IMR-90 (cell line): ENCODE results near the gene KAZN. TPM values are rescaled to one million over a fixed set of nuclear protein-coding genes. Genes with fewer than 3 reads are reported as not detected.
A peak's percentile ranks its signal among the peaks of the same experiment; 100 is the strongest.

Source experiments
- ATAC-seq: fragments of 200-7000 bp; cut with Tn5 transposase; 2 replicates; pipeline ENCODE4 v1.9.1; 2020; ENCODE audit warnings: low read depth, mild to moderate bottlenecking, moderate library complexity
- BruUV-seq: library from RNA; stranded (reverse); fragments of 400-500 nt; replicated peaks from 2 replicates; lab custom pipeline; 2021; lab: Mats Ljungman, UMichigan
- CTCF ChIA-PET: fragments of 300-600 bp; formaldehyde crosslinking; extraction: SDS; loops from one replicate; lab custom pipeline; 2021; ENCODE audit warnings: antibody characterized with exemption; lab: Yijun Ruan, JAX
- POLR2A ChIA-PET: fragments of 300-600 bp; sonication (Branson Sonifier 250); formaldehyde crosslinking; loops from one replicate; lab custom pipeline; 2022; ENCODE audit warnings: antibody characterized with exemption; ENCODE audit not compliant: unreplicated experiment; lab: Charles Lee
- DNase-seq: peaks from one replicate; pipeline ENCODE4 v3.0.0; 2013
- H2AFZ ChIP-seq: replicated peaks from 2 replicates; pipeline ENCODE3; 2013; ENCODE audit warnings: low read length, mild to moderate bottlenecking; ENCODE audit not compliant: poor library complexity
- H2AK5ac ChIP-seq: 2 replicates; pipeline ENCODE4 v1.6.1; 2013; ENCODE audit warnings: low read depth, low read length, inconsistent platforms
- H2AK9ac ChIP-seq: replicated peaks from 2 replicates; pipeline ENCODE3; 2013; ENCODE audit warnings: mild to moderate bottlenecking, low read depth, low read length, moderate library complexity; ENCODE audit not compliant: poor library complexity
- H2BK120ac ChIP-seq: 2 replicates; pipeline ENCODE4 v1.6.1; 2013; ENCODE audit warnings: low read depth, low read length, inconsistent platforms
- H2BK15ac ChIP-seq: 3 replicates; pipeline ENCODE4 v1.6.1; 2013; ENCODE audit warnings: low read depth, low read length, inconsistent platforms
- H2BK20ac ChIP-seq: 2 replicates; pipeline ENCODE4 v1.6.1; 2013; ENCODE audit warnings: low read depth, mild to moderate bottlenecking, inconsistent platforms, low read length, moderate library complexity
- H2BK5ac ChIP-seq: 2 replicates; pipeline ENCODE4 v1.6.1; 2013; ENCODE audit warnings: mild to moderate bottlenecking, low read depth, low read length, inconsistent platforms; ENCODE audit not compliant: poor library complexity, severe bottlenecking
- H3K14ac ChIP-seq: replicated peaks from 2 replicates; pipeline ENCODE4 v1.6.1; 2013; ENCODE audit warnings: low read depth, low read length, inconsistent platforms
- H3K18ac ChIP-seq: 2 replicates; pipeline ENCODE4 v1.6.1; 2013; ENCODE audit warnings: low read depth, low read length, control low read depth
- H3K23ac ChIP-seq: 2 replicates; pipeline ENCODE4 v1.6.1; 2013; ENCODE audit warnings: low read depth, low read length, inconsistent platforms
- H3K27ac ChIP-seq: 2 replicates; pipeline ENCODE4 v1.5.1; 2013; ENCODE audit warnings: mild to moderate bottlenecking, control low read depth, low read length; ENCODE audit not compliant: insufficient read depth
- H3K27me3 ChIP-seq: 2 replicates; pipeline ENCODE4 v1.6.1; 2013; ENCODE audit warnings: low read length; ENCODE audit not compliant: control insufficient read depth, insufficient read depth
- H3K36me3 ChIP-seq: 2 replicates; pipeline ENCODE4 v1.6.1; 2013; ENCODE audit warnings: low read length, mixed read lengths; ENCODE audit not compliant: control insufficient read depth, insufficient read depth
- H3K4ac ChIP-seq: 2 replicates; pipeline ENCODE4 v1.6.1; 2013; ENCODE audit warnings: low read depth, low read length, inconsistent platforms
- H3K4me1 ChIP-seq: 2 replicates; pipeline ENCODE4 v1.6.1; 2013; ENCODE audit warnings: low read length, mixed read lengths; ENCODE audit not compliant: control insufficient read depth, insufficient read depth
- H3K4me2 ChIP-seq: 2 replicates; pipeline ENCODE4 v1.6.1; 2013; ENCODE audit warnings: low read depth, mild to moderate bottlenecking, control low read depth, low read length, moderate library complexity
- H3K4me3 ChIP-seq: 2 replicates; pipeline ENCODE4 v1.5.1; 2013; ENCODE audit warnings: low read depth, mild to moderate bottlenecking, control low read depth, low read length, moderate library complexity; ENCODE audit not compliant: insufficient read depth
- H3K56ac ChIP-seq: 2 replicates; pipeline ENCODE4 v1.6.1; 2013; ENCODE audit warnings: low read length, inconsistent platforms; ENCODE audit not compliant: insufficient read depth; ENCODE audit errors: extremely low read depth
- H3K79me1 ChIP-seq, 2 experiments: 2 replicates each; pipeline ENCODE4 v1.6.1; 2013; ENCODE audit warnings: low read length in 2 of 2, inconsistent platforms in 1 of 2, low read depth in 1 of 2
- H3K9ac ChIP-seq: 2 replicates; pipeline ENCODE4 v1.6.1; 2013; ENCODE audit warnings: low read depth, low read length, control low read depth
- H3K9me1 ChIP-seq: 2 replicates; pipeline ENCODE4 v1.6.1; 2013; ENCODE audit warnings: low read length, inconsistent platforms; ENCODE audit not compliant: insufficient read depth
- H3K9me3 ChIP-seq: 2 replicates; pipeline ENCODE4 v1.6.1; 2013; ENCODE audit warnings: low read length; ENCODE audit not compliant: control insufficient read depth, insufficient read depth
- H4K20me1 ChIP-seq: 2 replicates; pipeline ENCODE4 v1.6.1; 2013; ENCODE audit warnings: low read length, inconsistent platforms; ENCODE audit not compliant: insufficient read depth
- H4K5ac ChIP-seq: 2 replicates; pipeline ENCODE4 v1.6.1; 2013; ENCODE audit warnings: mild to moderate bottlenecking, low read depth, low read length, control low read depth
- H4K8ac ChIP-seq, 2 experiments: 2 replicates each; pipeline ENCODE4 v1.6.1; 2013; ENCODE audit warnings: low read depth in 2 of 2, low read length in 2 of 2, control low read depth in 1 of 2, inconsistent platforms in 1 of 2
- H4K91ac ChIP-seq: 2 replicates; pipeline ENCODE4 v1.6.1; 2013; ENCODE audit warnings: low read depth, low read length, inconsistent platforms; ENCODE audit not compliant: insufficient read depth
- FOS ChIP-seq: fragments of 150-350 bp; IDR thresholded peaks from 2 replicates; pipeline ENCODE4 v1.6.1; 2016; ENCODE audit warnings: low read depth, low read length
- WGBS, 2 experiments: methylation state at CpG; one replicate each; pipeline versions ENCODE4 v1.1.5 to v1.1.7; 2013; ENCODE audit warnings: missing lambda C conversion rate in 2 of 2; ENCODE audit not compliant: insufficient read length in 1 of 2; ENCODE audit errors: extremely low coverage in 2 of 2; 5-methylcytosine and 5-hydroxymethylcytosine counted together
- dilution Hi-C: fragments of 300-500 bp; cut with HindIII; formaldehyde crosslinking; loops from one replicate; pipeline ENCODE4 v1.14.3; 2018; ENCODE audit warnings: low sequenced_read_pairs; ENCODE audit not compliant: unreplicated experiment
- in situ Hi-C: fragments of 300-500 bp; cut with MboI; formaldehyde crosslinking; loops from 3 replicates; pipeline ENCODE4 v1.14.3; 2019; ENCODE audit warnings: low sequenced_read_pairs, inconsistent platforms, mixed read lengths
- intact Hi-C: fragments of 100-400 bp; cut with micrococcal nuclease; formaldehyde crosslinking; loops from 2 replicates; pipeline ENCODE4 v1.10.0; 2022
- polyA plus RNA-seq, 3 experiments: library from polyadenylated mRNA; depleted of rRNA; stranded (reverse); fragments of >200 nt; gene quantifications; 2 replicates each; pipeline ENCODE4 v1.2.3, GENCODE V29; 2012; ENCODE audit warnings: low replicate concordance in 1 of 3
- total RNA-seq: library from RNA; depleted of rRNA; stranded (reverse); fragments of >200 nt; gene quantifications from 2 replicates; pipeline ENCODE4 v1.2.3, GENCODE V29; 2012
- TF ChIP-seq, protein P1 (sequence below): fragments of 150-350 bp; IDR thresholded peaks from 2 replicates; pipeline ENCODE4 v1.6.1; 2017; ENCODE audit warnings: mild to moderate bottlenecking, antibody characterized with exemption, low read length, low read depth

KAZN gene
- total and polyA plus RNA-seq, 2 of the 4 experiments (the other 2 are of a cell fraction): 5.2 to 10.5 TPM

DNA sequence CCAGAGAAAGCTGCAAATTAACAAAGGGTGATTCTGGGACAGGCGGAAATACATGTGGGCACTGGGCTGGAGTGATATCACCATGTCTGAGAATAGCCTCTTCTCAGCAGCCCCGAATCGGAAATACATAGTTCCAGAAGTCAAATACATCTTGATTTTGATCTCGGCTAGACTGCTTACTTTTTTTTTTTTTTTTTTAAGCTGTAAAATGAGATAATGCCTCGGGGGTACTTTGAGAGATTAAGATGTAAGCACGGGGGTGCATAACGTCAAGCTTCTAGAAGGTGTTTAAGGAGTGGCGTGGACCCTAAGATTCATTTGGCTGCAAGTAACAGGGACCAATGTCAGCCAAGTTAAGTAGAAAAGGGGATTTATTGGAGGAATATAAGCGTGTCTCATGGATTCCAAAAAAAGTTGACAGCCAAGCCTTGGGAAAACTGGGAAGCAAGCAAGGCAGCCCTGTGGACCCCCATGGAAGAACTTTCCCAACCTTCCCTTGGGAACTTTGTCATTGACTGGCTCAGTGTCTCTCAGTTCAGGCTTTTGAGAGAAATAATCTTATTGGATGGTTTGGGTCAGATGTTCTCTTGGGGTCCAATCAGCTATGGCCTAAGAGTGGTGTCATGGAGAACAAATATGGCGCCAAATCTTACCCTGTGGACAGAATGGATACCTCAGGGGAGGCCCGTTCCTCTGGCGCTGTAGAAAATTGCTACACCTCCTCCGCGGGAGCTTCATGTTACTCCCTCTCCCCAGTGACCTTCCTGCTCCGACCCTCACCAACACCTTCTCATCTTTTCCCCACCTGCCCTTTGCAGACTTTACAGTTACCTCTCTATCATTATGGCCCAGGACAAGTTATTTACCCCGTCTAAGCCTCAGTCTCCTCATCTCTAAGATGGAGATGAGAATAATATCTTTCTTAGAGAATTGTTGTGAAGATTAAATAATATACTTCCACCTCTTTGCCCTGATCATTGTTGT is 186.6 kb downstream of the KAZN start:
- no peaks in the 10 kb centered on the region for H4K20me1 ChIP-seq
- no peak for DNase-seq
- no peaks in the 10 kb centered on the region for H3K36me3 ChIP-seq
- ATAC-seq: no peak
- BruUV-seq: no TSS peak
- H4K8ac ChIP-seq: no peak overlapping the region
- no peak for TF ChIP-seq FOS
- TF ChIP-seq, protein P1, sequence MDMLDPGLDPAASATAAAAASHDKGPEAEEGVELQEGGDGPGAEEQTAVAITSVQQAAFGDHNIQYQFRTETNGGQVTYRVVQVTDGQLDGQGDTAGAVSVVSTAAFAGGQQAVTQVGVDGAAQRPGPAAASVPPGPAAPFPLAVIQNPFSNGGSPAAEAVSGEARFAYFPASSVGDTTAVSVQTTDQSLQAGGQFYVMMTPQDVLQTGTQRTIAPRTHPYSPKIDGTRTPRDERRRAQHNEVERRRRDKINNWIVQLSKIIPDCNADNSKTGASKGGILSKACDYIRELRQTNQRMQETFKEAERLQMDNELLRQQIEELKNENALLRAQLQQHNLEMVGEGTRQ: peak; percentile 34; the same call in 1 of the 2 replicates
- H3K4me1 ChIP-seq: no peaks in the 10 kb centered on the region
- H3K27me3 ChIP-seq: peaks cover 2% of the 10 kb centered on the region
- intact Hi-C loops (no loop called here), dilution Hi-C loops (no loop called here), in situ Hi-C loops (no loop called here)
- H2AFZ ChIP-seq: no peak overlapping the region
- no peak overlapping the region for H2AK9ac ChIP-seq
- no peaks in the 10 kb centered on the region for H3K9me1 ChIP-seq
- H3K18ac ChIP-seq: no peak overlapping the region
- H3K9me3 ChIP-seq: no peaks in the 10 kb centered on the region
- H3K9ac ChIP-seq: no peak overlapping the region
- no peak overlapping the region for H2AK5ac ChIP-seq
- no peak overlapping the region for H3K27ac ChIP-seq
- CTCF ChIA-PET: no interaction called here
- H3K79me1 ChIP-seq: no peaks in the 10 kb centered on the region
- 87% methylated on average over 3 of the region's 16 CpGs; no CpG with 5 or more reads in 1 of the 2 experiments for WGBS, 2 experiments
- no peak overlapping the region for H3K4me3 ChIP-seq
- no peak overlapping the region for H2BK5ac ChIP-seq
- H4K91ac ChIP-seq: no peak overlapping the region
- no peak overlapping the region for H3K23ac ChIP-seq
- no peak overlapping the region for H2BK20ac ChIP-seq
- H3K14ac ChIP-seq: no peak overlapping the region
- no peak overlapping the region for H2BK15ac ChIP-seq
- no peak overlapping the region for H3K4ac ChIP-seq
- H4K5ac ChIP-seq: no peak overlapping the region
- POLR2A ChIA-PET: no interaction called here
- no peak overlapping the region for H3K4me2 ChIP-seq
- H3K56ac ChIP-seq: no peak overlapping the region
- no peak overlapping the region for H2BK120ac ChIP-seq
